Tibial nerve (tissue), 4 donors: Measurements from ENCODE around the gene MOSPD3. TPM values are rescaled to one million over a fixed set of nuclear protein-coding genes. Genes with fewer than 3 reads are reported as not detected.
"Not testable (repeated sequence)": the region's sequence is repeated elsewhere in the genome, so short reads cannot be mapped to it uniquely, and the experiment has no call there.

ENCODE experiments used
- DNase-seq, 2 donors: peaks; one replicate each; pipeline ENCODE4 v3.0.0-alpha.2; 2019; ENCODE audit warnings: low spot score in 2 of 2
- H3K27ac ChIP-seq, 4 donors: fragments of 200-600 bp; sonication (generic) in 3 of 4; one replicate each; pipeline ENCODE4 v1.5.1; 2017 to 2019; ENCODE audit warnings: mild to moderate bottlenecking in 1 of 4
- H3K27me3 ChIP-seq, 2 donors: fragments of 200-600 bp; sonication (generic) in 1 of 2; one replicate each; pipeline versions ENCODE4 v1.5.1 to v1.6.0; 2017 to 2019
- H3K36me3 ChIP-seq, 3 donors: fragments of 200-600 bp; sonication (generic); one replicate each; pipeline ENCODE4 v1.5.1; 2018 to 2019
- H3K4me1 ChIP-seq, 4 donors: fragments of 200-600 bp; sonication (generic) in 3 of 4; one replicate each; pipeline ENCODE4 v1.5.1; 2017 to 2019
- H3K4me3 ChIP-seq, 4 donors: fragments of 200-600 bp; sonication (generic) in 3 of 4; one replicate each; pipeline ENCODE4 v1.5.1; 2017 to 2019; ENCODE audit warnings: mild to moderate bottlenecking in 1 of 4, moderate library complexity in 1 of 4
- H3K9me3 ChIP-seq, 4 donors: fragments of 200-600 bp; sonication (generic) in 3 of 4; one replicate each; pipeline ENCODE4 v1.5.1; 2017 to 2019
- EP300 ChIP-seq, 2 donors: sonication (generic); formaldehyde crosslinking; IDR thresholded peaks; one replicate each; pipeline ENCODE4 v1.6.1; 2017; ENCODE audit warnings: antibody characterized with exemption in 2 of 2, mild to moderate bottlenecking in 1 of 2
- POLR2A ChIP-seq, 2 donors: fragments of 450-650 bp; IDR thresholded peaks; one replicate each; pipeline ENCODE4 v1.6.1; 2017; ENCODE audit warnings: antibody characterized with exemption in 2 of 2, mild to moderate bottlenecking in 2 of 2, moderate library complexity in 2 of 2
- WGBS, 2 donors: methylation state at CpG; one replicate each; pipeline ENCODE4 v1.1.5; 2018; 5-methylcytosine and 5-hydroxymethylcytosine counted together
- small RNA-seq: library from RNA; depleted of rRNA; stranded (forward); fragments of <200 nt; gene quantifications from one replicate; pipeline ENCODE3, GENCODE V24; 2016
- total RNA-seq, 4 donors: library from RNA; depleted of rRNA; stranded (reverse); fragments of >200 nt; gene quantifications; one replicate each; pipeline ENCODE4 v1.1.0, GENCODE V29; 2016
- TF ChIP-seq, protein P1 (sequence below), 5 experiments: fragments of 200-600 bp in 3 of 5; fragments of 450-650 bp in 2 of 5; sonication (generic) in 3 of 5; IDR thresholded peaks; one replicate each; pipeline ENCODE4 v1.5.1; 2016 to 2019; ENCODE audit warnings: antibody characterized with exemption in 5 of 5, mild to moderate bottlenecking in 3 of 5, moderate library complexity in 2 of 5

The MOSPD3 gene
- total RNA-seq, 4 donors from 2014 or later, result 9.4 to 31.2 (median 24.3) TPM

DNA sequence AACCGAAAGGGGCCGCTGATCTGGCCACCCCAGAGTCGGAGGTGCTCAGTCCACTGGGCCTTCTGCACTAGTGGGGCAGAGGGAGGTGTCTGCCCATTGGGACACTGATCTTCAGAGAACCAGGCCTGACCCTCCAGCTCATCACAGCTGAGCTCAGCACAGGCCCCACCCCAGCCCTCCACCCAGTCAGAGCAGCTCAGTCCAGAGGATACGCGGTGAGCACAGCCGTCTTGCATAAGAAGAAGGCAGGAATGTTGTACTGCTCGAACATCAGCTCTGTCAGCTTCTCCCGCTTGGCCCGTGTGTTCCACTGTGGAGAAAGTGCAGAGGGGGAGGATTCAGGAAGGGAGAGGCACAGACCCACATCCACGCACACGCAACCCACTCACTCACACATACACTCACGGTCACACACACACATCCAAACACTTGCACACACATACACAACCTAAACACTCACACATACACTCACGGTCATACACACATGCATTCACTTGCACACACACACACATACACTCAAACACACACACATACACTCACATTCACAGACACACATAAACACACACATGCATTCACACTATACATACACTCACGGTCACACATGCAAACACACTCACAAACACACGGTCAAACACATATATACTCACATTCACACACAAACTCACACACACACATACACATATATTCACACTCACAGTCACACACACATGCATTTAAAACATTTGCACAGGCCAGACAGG, 37.7 kb downstream of the MOSPD3 start:
- 67 to 79% methylated on average over 15 of the region's 15 CpGs for WGBS, 2 donors
- Histone ChIP-seq H3K4me1 (no peaks in the 10 kb centered on the region), H3K9me3 (no peaks in the 10 kb centered on the region), H3K27ac (no peak overlapping the region), H3K27me3 (peaks cover 0 to 81% of the 10 kb centered on the region in 2 donors), H3K36me3 (no peaks in the 10 kb centered on the region), H3K4me3 (no peak overlapping the region)
- DNase-seq, result no peak
- TF ChIP-seq EP300 (IDR thresholded peaks at IDR 0.05) (no peak), POLR2A (IDR thresholded peaks at IDR 0.05) (no peak)
- TF ChIP-seq, protein P1, sequence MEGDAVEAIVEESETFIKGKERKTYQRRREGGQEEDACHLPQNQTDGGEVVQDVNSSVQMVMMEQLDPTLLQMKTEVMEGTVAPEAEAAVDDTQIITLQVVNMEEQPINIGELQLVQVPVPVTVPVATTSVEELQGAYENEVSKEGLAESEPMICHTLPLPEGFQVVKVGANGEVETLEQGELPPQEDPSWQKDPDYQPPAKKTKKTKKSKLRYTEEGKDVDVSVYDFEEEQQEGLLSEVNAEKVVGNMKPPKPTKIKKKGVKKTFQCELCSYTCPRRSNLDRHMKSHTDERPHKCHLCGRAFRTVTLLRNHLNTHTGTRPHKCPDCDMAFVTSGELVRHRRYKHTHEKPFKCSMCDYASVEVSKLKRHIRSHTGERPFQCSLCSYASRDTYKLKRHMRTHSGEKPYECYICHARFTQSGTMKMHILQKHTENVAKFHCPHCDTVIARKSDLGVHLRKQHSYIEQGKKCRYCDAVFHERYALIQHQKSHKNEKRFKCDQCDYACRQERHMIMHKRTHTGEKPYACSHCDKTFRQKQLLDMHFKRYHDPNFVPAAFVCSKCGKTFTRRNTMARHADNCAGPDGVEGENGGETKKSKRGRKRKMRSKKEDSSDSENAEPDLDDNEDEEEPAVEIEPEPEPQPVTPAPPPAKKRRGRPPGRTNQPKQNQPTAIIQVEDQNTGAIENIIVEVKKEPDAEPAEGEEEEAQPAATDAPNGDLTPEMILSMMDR (IDR thresholded peaks at IDR 0.05), result no peak

DNA sequence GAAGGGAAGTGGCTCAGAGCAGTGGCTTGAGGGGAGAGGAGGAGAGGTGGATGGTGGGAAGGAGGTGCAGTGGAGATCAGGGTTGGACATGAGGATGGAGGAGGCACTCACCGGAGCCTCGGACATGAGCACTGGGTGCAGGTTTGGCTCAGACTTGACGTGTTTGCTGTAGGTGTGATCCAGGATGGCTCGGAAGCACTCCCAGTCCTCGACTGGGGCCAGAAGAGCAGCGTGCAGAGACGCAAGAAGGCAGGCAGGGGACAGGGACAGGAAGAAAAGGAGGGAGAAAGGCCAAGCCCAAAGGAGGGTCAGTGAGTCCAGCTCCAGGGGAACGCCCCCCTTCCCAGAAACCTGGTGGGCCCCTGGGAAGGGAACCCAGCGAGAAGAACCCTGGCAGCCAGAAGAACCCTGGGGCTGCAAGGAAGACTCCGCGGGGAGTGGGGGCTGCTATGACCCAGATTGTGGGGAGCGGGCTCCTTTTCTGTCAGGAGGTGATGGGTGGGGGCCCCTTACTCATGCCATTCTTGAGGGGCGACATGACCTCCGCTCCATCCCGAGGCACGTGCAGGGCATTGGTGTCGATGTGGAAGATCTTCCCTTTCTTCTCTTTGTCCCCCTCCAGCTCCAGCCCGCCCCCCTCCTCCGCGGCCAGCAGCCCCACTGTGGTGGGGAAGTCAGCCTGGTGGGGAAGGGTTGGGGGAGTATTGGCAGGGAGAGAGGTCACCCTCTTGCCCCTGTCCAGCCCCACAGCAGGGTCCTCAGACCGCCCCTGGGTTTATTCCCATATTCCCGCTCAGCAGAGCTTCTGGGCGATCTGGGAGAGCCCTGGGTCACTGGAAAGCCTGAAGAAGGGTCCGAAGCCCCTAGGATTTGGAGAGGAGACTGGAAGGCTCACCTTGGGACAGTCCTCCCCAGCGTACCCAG, 42.8 kb downstream of the MOSPD3 start:
- H3K27ac ChIP-seq, result no peak overlapping the region
- DNase-seq, result no peak
- H3K36me3 ChIP-seq, result no peaks in the 10 kb centered on the region
- TF ChIP-seq POLR2A (IDR thresholded peaks at IDR 0.05) (no peak), EP300 (IDR thresholded peaks at IDR 0.05) (no peak)
- TF ChIP-seq, protein P1 (IDR thresholded peaks at IDR 0.05), result no peak
- no peak overlapping the region for H3K4me3 ChIP-seq
- 50 to 61% methylated on average over 20 to 25 of the region's 25 CpGs for WGBS, 2 donors
- no peaks in the 10 kb centered on the region for H3K9me3 ChIP-seq
- peaks cover 0 to 78% of the 10 kb centered on the region in 2 donors for H3K27me3 ChIP-seq
- peaks cover 0 to 6% (median 0%) of the 10 kb centered on the region in 4 donors for H3K4me1 ChIP-seq

DNA sequence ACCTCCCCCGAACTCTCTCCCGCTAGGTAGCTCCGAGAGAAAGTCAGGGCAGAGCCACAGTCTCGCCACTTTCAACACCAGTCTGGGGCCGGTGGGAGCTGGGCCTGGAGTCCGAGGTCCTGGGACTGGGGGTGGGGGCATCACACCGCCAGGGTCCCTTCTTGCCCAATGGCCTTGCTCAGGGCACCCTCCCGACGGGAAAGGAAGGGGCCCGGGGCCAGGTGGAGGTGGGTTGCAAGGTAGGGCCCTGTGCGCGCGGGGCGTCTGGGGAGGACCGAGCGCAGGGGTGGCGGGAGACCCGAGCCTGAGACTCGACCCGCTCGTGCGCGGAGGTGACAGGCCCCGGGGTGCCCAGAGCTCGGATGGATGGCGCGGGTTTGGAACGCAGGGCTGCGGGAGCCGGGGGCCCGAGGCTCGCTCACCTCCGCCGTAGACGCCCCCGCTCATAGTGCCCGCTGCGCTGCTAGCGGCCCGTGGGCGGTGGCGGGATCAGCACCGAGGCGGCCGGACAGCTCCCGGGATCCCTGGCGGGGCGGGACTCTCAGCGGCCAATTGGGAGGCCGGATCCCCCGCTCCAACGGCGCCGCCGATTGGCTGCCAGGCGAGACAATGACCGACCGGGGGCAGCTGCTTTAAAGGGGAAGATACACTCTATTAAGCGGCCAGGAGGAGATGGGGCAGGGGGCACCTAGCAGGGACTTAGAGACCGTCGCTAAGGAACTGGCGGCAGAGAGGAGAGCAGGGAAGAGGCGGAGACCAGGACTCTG, 43.8 kb downstream of the MOSPD3 start, which contains the start of gene ACTL6B:
Gene ACTL6B (minus strand): TSS at position 541 of the 767 bp plus-strand sequence. CDS start 94 bp downstream, at position 447.
- TF ChIP-seq, protein P1 (IDR thresholded peaks at IDR 0.05), result no peak
- TF ChIP-seq EP300 (IDR thresholded peaks at IDR 0.05) (no peak), POLR2A (IDR thresholded peaks at IDR 0.05) (no peak)
- no peak for DNase-seq
- Histone ChIP-seq H3K27me3 (peaks cover 0 to 72% of the 10 kb centered on the region in 2 donors), H3K4me1 (peaks cover 0 to 6% (median 0%) of the 10 kb centered on the region in 4 donors), H3K27ac (no peak within 1 kb of the TSS), H3K9me3 (no peaks in the 10 kb centered on the region), H3K36me3 (no peaks in the 10 kb centered on the region), H3K4me3 (no peak within 1 kb of the TSS)
- WGBS, 2 donors, result 8% methylated on average over 54 to 58 of the region's 63 CpGs

DNA sequence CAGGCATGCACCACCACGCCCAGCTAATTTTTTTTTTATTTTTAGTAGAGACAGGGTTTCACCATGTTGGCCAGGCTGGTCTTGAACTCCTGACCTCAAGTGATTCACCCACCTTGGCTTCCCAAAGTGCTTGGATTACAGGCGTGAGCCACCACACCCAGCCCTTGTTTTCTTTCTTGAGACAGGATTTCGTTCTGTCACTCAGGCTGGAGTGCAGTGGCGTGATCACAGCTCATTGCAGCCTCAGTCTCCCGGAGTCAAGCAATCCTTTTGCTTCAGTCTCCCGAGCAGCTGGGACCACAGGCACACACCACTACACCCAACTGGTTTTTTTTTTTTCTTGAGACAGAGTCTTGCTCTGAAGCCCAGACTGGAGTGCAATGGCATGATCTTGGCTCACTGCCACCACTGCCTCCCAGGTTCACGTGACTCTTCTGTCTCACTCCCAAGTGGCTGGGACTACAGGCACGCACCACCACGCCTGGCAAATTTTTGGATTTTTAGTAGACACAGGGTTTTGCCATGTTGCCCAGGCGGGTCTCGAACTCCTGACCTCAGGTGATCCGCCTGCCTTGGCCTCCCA, 49.9 kb downstream of the MOSPD3 start:
- peaks cover 0 to 19% of the 10 kb centered on the region in 2 donors for H3K27me3 ChIP-seq
- H3K36me3 ChIP-seq, H3K27ac ChIP-seq, DNase-seq, H3K9me3 ChIP-seq, H3K4me3 ChIP-seq, H3K4me1 ChIP-seq: not testable (repeated sequence)
- WGBS, 2 donors, result 81 to 84% methylated on average over 12 of the region's 12 CpGs

Small RNAs within 50 kb of the gene (small RNA-seq; reads per million reads assigned to genes)
- not detected for gene SAP25

Other genes starting within 250 kb of the MOSPD3 start
- gene PILRA, start 239.1 kb upstream of the MOSPD3 start, total RNA-seq, result 10 to 100 TPM; 10.9 to 27.3 (median 15.8) TPM
- gene ZCWPW1, start 183.8 kb upstream of the MOSPD3 start, total RNA-seq, result 1 to 10 TPM; 3.6 to 7.3 (median 4.9) TPM
- 10 to 100 TPM; 39.5 to 50.2 (median 46.6) TPM for gene MEPCE, start 182.7 kb upstream of the MOSPD3 start, total RNA-seq
- gene PPP1R35, start 176.0 kb upstream of the MOSPD3 start, total RNA-seq, result 10 to 100 TPM; 44.3 to 85.8 (median 53.3) TPM
- 1 to 10 TPM in 3 of 4 donors, not detected in 1; 1.5 to 2.1 (median 1.8) TPM for gene SPACDR, start 148.3 kb upstream of the MOSPD3 start, total RNA-seq
- gene TSC22D4, start 133.3 kb upstream of the MOSPD3 start, total RNA-seq, result 100 to 1,000 TPM; 154 to 224 (median 188) TPM
- 10 to 100 TPM in 3 of 4 donors, 1 to 10 TPM in 1; 8.8 to 21.3 (median 11.4) TPM for gene NYAP1, start 128.6 kb upstream of the MOSPD3 start, total RNA-seq
- gene AGFG2, start 73.3 kb upstream of the MOSPD3 start, total RNA-seq, result 10 to 100 TPM; 17.1 to 54.6 (median 35.0) TPM
- 1 to 10 TPM; 2.4 to 8.4 (median 4.6) TPM for gene SAP25, start 38.6 kb upstream of the MOSPD3 start, total RNA-seq
- 100 to 1,000 TPM; 135 to 174 (median 170) TPM for gene LRCH4, start 26.4 kb upstream of the MOSPD3 start, total RNA-seq
- 1 to 10 TPM in 1 of 4 donors, under 1 TPM in 2, not detected in 1; 0.30 to 2.2 (median 0.84) TPM for gene FBXO24, start 26.2 kb upstream of the MOSPD3 start, total RNA-seq
- gene PCOLCE, start 10.2 kb upstream of the MOSPD3 start, total RNA-seq, result 100 to 1,000 TPM in 3 of 4 donors, 10 to 100 TPM in 1; 55.9 to 155 (median 125) TPM
- gene TFR2, start 29.0 kb downstream of the MOSPD3 start, total RNA-seq, result 1 to 10 TPM in 1 of 4 donors, not detected in 3; 2.1 TPM
- not detected for gene ACTL6B, start 43.9 kb downstream of the MOSPD3 start, total RNA-seq
- 100 to 1,000 TPM; 185 to 290 (median 248) TPM for gene GNB2, start 61.2 kb downstream of the MOSPD3 start, total RNA-seq
- gene GIGYF1, start 81.7 kb downstream of the MOSPD3 start, total RNA-seq, result 10 to 100 TPM; 50.9 to 98.1 (median 64.7) TPM
- gene POP7, start 93.6 kb downstream of the MOSPD3 start, total RNA-seq, result 10 to 100 TPM; 23.1 to 50.7 (median 35.6) TPM
- gene EPO, start 107.9 kb downstream of the MOSPD3 start, total RNA-seq, result under 1 TPM in 2 of 4 donors, not detected in 2; 0.30 to 0.59 TPM
- not detected for gene ZAN, start 121.1 kb downstream of the MOSPD3 start, total RNA-seq
- 10 to 100 TPM; 15.5 to 37.5 (median 25.9) TPM for gene EPHB4, start 215.0 kb downstream of the MOSPD3 start, total RNA-seq
- gene SLC12A9, start 240.2 kb downstream of the MOSPD3 start, total RNA-seq, result 10 to 100 TPM; 11.8 to 36.8 (median 32.1) TPM